GM18951 (cell line): ENCODE data around the gene NEURL1.

ENCODE experiments used
- POLR2A ChIP-seq: IDR thresholded peaks from 4 replicates; pipeline ENCODE4 v1.6.1; 2011; ENCODE audit warnings: mild to moderate bottlenecking; ENCODE audit not compliant: insufficient read length, insufficient read depth; ENCODE audit errors: extremely low read depth
- in situ Hi-C: fragments of 300-500 bp; cut with MboI; formaldehyde crosslinking; loops from one replicate; pipeline ENCODE4 v1.12.0; 2022; ENCODE audit warnings: low sequenced_read_pairs, mixed read lengths, inconsistent platforms; ENCODE audit not compliant: unreplicated experiment

Gene NEURL1

GRCh38 chr10:103633846-103634245 is 140.3 kb downstream of the NEURL1 start:
- no peak for TF ChIP-seq POLR2A
- in situ Hi-C loops, result no loop called here

- in situ Hi-C loops, result no loop called here
- TF ChIP-seq POLR2A, result no peak
These were observed 142.1 kb downstream of the NEURL1 start for GRCh38 chr10:103635580-103635979.

GRCh38 chr10:103636492-103636891 is 143.0 kb downstream of the NEURL1 start:
- in situ Hi-C loops, result no loop called here
- no peak for TF ChIP-seq POLR2A

GRCh38 chr10:103637011-103637410 is 143.5 kb downstream of the NEURL1 start:
- TF ChIP-seq POLR2A, result no peak
- in situ Hi-C loops, result no loop called here

GRCh38 chr10:103637927-103638557 is 144.5 kb downstream of the NEURL1 start:
- TF ChIP-seq POLR2A, result no peak
- in situ Hi-C loops, result no loop called here

- in situ Hi-C loops, result no loop called here
These were observed 145.4 kb downstream of the NEURL1 start for GRCh38 chr10:103638948-103639347.

GRCh38 chr10:103640436-103641181 is 147.1 kb downstream of the NEURL1 start:
- in situ Hi-C loops, result no loop called here
- no peak for TF ChIP-seq POLR2A

More at GRCh38 chr10:103638948-103639347, 145.4 kb downstream of the NEURL1 start:
- TF ChIP-seq POLR2A, result no peak

- TF ChIP-seq POLR2A, result no peak
- in situ Hi-C loops, result no loop called here
These were observed 147.8 kb downstream of the NEURL1 start for GRCh38 chr10:103641326-103641725.
